ENCODE results near the gene WNK2.
"Not testable (repeated sequence)": the region's sequence is repeated elsewhere in the genome, so short reads cannot be mapped to it uniquely, and the experiment has no call there.

WNK2 gene

GRCh38 chr9:93329629-93330280 lies 145.8 kb downstream of the WNK2 start:
- DNase-seq (ENCODE audit: low read depth, low spot score) = no peak

- no peak for DNase-seq (ENCODE audit: low read depth, low spot score)
These were observed 148.4 kb downstream of the WNK2 start for GRCh38 chr9:93332317-93332716.

GRCh38 chr9:93336720-93337119 lies 152.8 kb downstream of the WNK2 start:
- DNase-seq (ENCODE audit: low read depth, low spot score) = no peak

- DNase-seq (ENCODE audit: low read depth, low spot score) = not testable (repeated sequence)
These were observed 154.3 kb downstream of the WNK2 start for GRCh38 chr9:93338196-93338595.

GRCh38 chr9:93340091-93340490 lies 156.2 kb downstream of the WNK2 start:
- no peak for DNase-seq (ENCODE audit: low read depth, low spot score)

- not testable (repeated sequence) for DNase-seq (ENCODE audit: low read depth, low spot score)
These were observed 157.9 kb downstream of the WNK2 start for GRCh38 chr9:93341820-93342219.

- DNase-seq (ENCODE audit: low read depth, low spot score) = not testable (repeated sequence)
These were observed 158.5 kb downstream of the WNK2 start for GRCh38 chr9:93342428-93342827.

GRCh38 chr9:93343663-93344062 lies 159.7 kb downstream of the WNK2 start:
- DNase-seq (ENCODE audit: low read depth, low spot score) = no peak

GRCh38 chr9:93345643-93346230 lies 161.8 kb downstream of the WNK2 start:
- DNase-seq (ENCODE audit: low read depth, low spot score) = no peak

GRCh38 chr9:93346231-93347112 lies 162.5 kb downstream of the WNK2 start:
- DNase-seq (ENCODE audit: low read depth, low spot score) = no peak

- DNase-seq (ENCODE audit: low read depth, low spot score) = not testable (repeated sequence)
These were observed 163.5 kb downstream of the WNK2 start for GRCh38 chr9:93347371-93347975.

- not testable (repeated sequence) for DNase-seq (ENCODE audit: low read depth, low spot score)
These were observed 169.7 kb downstream of the WNK2 start for GRCh38 chr9:93353413-93354310.

- no peak for DNase-seq (ENCODE audit: low read depth, low spot score)
These were observed 170.5 kb downstream of the WNK2 start for GRCh38 chr9:93354451-93354850.

GRCh38 chr9:93355827-93356226 lies 171.9 kb downstream of the WNK2 start:
- no peak for DNase-seq (ENCODE audit: low read depth, low spot score)

GRCh38 chr9:93357649-93358048 lies 173.7 kb downstream of the WNK2 start:
- DNase-seq (ENCODE audit: low read depth, low spot score) = no peak

- not testable (repeated sequence) for DNase-seq (ENCODE audit: low read depth, low spot score)
These were observed 176.0 kb downstream of the WNK2 start for GRCh38 chr9:93359907-93360306.

- DNase-seq (ENCODE audit: low read depth, low spot score) = no peak
These were observed 178.1 kb downstream of the WNK2 start for GRCh38 chr9:93361995-93362394.

- no peak for DNase-seq (ENCODE audit: low read depth, low spot score)
These were observed 180.9 kb downstream of the WNK2 start for GRCh38 chr9:93364734-93365426.

- DNase-seq (ENCODE audit: low read depth, low spot score) = peak; percentile 73
These were observed 181.6 kb downstream of the WNK2 start for GRCh38 chr9:93365427-93366118.

- DNase-seq (ENCODE audit: low read depth, low spot score) = no peak
These were observed 182.1 kb downstream of the WNK2 start for GRCh38 chr9:93366119-93366447.

All from iPS DF 19.7 (cell line).